Gastrocnemius medialis (tissue), 4 donors: ENCODE data around the gene TSPAN15.

Experiments
- CTCF ChIP-seq, 5 experiments: fragments of 450-650 bp in 3 of 5; fragments of 200-600 bp in 2 of 5; sonication (generic) in 2 of 5; IDR thresholded peaks in 4 of 5; conservative IDR thresholded peaks in 1 of 5; 1 replicate in 4 of 5; 2 replicates in 1 of 5; pipeline ENCODE4 v1.5.1; 2016 to 2019; ENCODE audit warnings: antibody characterized with exemption in 5 of 5, mild to moderate bottlenecking in 3 of 5, moderate library complexity in 3 of 5
- POLR2A ChIP-seq, 2 donors: fragments of 450-650 bp; IDR thresholded peaks; one replicate each; pipeline ENCODE4 v1.6.1; 2017; ENCODE audit warnings: antibody characterized with exemption in 2 of 2, mild to moderate bottlenecking in 2 of 2, moderate library complexity in 2 of 2

GRCh38 chr10:69537449-69537848 is 86.2 kb downstream of the TSPAN15 start:
- no peak for TF ChIP-seq CTCF (IDR thresholded peaks at IDR 0.05 in 4 of 5, conservative IDR thresholded peaks at IDR 0.05 in 1 of 5)
- TF ChIP-seq POLR2A (IDR thresholded peaks at IDR 0.05): no peak
